Measurements from ENCODE around the gene FAM83F.

The FAM83F gene

GRCh38 chr22:40056154-40056553, 61.4 kb downstream of the FAM83F start:
- POLR2A ChIA-PET, result interaction anchor here (4.1 kb wide), 1 partner anchor 12 kb away, joined by 29 read pairs; no protein-coding TSS in a partner anchor
- no peak for DNase-seq (ENCODE audit: extremely low spot score)
- no peak for TF ChIP-seq NFRKB (IDR thresholded peaks at IDR 0.05)
- TF ChIP-seq BHLHE40 (IDR thresholded peaks at IDR 0.05; ENCODE audit: borderline replicate concordance), result no peak
- no peak for TF ChIP-seq PKNOX1 (IDR thresholded peaks at IDR 0.05)
- no peak for TF ChIP-seq L3MBTL2 (conservative IDR thresholded peaks at IDR 0.05)
- TF ChIP-seq ARNT (IDR thresholded peaks at IDR 0.05), result no peak
- TF ChIP-seq CTBP1 (IDR thresholded peaks at IDR 0.05; ENCODE audit: borderline replicate concordance), result no peak
- no peak for TF ChIP-seq SP1 (IDR thresholded peaks at IDR 0.05)
- TF ChIP-seq LEF1 (IDR thresholded peaks at IDR 0.05; ENCODE audit: borderline replicate concordance), result no peak
- TF ChIP-seq ZNF384 (IDR thresholded peaks at IDR 0.05), result no peak
- CTCF ChIA-PET, result no interaction called here

- TF ChIP-seq BHLHE40 (IDR thresholded peaks at IDR 0.05; ENCODE audit: borderline replicate concordance) (no peak), FOXM1 (IDR thresholded peaks at IDR 0.05; ENCODE audit: borderline replicate concordance) (no peak), FOXA1 (IDR thresholded peaks at IDR 0.05) (no peak), CTBP1 (IDR thresholded peaks at IDR 0.05; ENCODE audit: borderline replicate concordance) (no peak)
- POLR2A ChIA-PET, result interaction anchor here (4.1 kb wide), 1 partner anchor 12 kb away, joined by 29 read pairs; no protein-coding TSS in a partner anchor
- CTCF ChIA-PET, result no interaction called here
- DNase-seq (ENCODE audit: extremely low spot score), result no peak
Observed at GRCh38 chr22:40056559-40056958, 61.8 kb downstream of the FAM83F start.

- ChIA-PET POLR2A (no interaction called here), CTCF (no interaction called here)
- no peak for TF ChIP-seq SUZ12 (IDR thresholded peaks at IDR 0.05)
- no peak for TF ChIP-seq FOXK2 (IDR thresholded peaks at IDR 0.05)
- no peak for TF ChIP-seq TARDBP (IDR thresholded peaks at IDR 0.05)
- no peak for TF ChIP-seq HDGF (IDR thresholded peaks at IDR 0.05; ENCODE audit: borderline replicate concordance)
- no peak for TF ChIP-seq NFRKB (IDR thresholded peaks at IDR 0.05)
- DNase-seq (ENCODE audit: extremely low spot score), result no peak
Observed at GRCh38 chr22:40057652-40058051, 62.9 kb downstream of the FAM83F start.

GRCh38 chr22:40058265-40058664, 63.5 kb downstream of the FAM83F start:
- no peak for TF ChIP-seq SP1 (IDR thresholded peaks at IDR 0.05)
- TF ChIP-seq ELF4 (IDR thresholded peaks at IDR 0.05), result no peak
- no peak for TF ChIP-seq CTBP1 (IDR thresholded peaks at IDR 0.05; ENCODE audit: borderline replicate concordance)
- TF ChIP-seq NFRKB (IDR thresholded peaks at IDR 0.05), result no peak
- TF ChIP-seq TARDBP (IDR thresholded peaks at IDR 0.05), result no peak
- no peak for TF ChIP-seq FOXM1 (IDR thresholded peaks at IDR 0.05; ENCODE audit: borderline replicate concordance)
- TF ChIP-seq SUZ12 (IDR thresholded peaks at IDR 0.05), result no peak
- DNase-seq (ENCODE audit: extremely low spot score), result peak; percentile 33
- ChIA-PET CTCF (no interaction called here), POLR2A (interaction anchor here (0.6 kb wide), 1 partner anchor 14 kb away, joined by 3 read pairs; no protein-coding TSS in a partner anchor)

- CTCF ChIA-PET, result no interaction called here
- POLR2A ChIA-PET, result interaction anchor here (1.3 to 1.4 kb wide), 2 partner anchors 21 to 26 kb away, joined by 5 to 9 read pairs; no protein-coding TSS in a partner anchor
Observed at GRCh38 chr22:40065981-40066380, 71.2 kb downstream of the FAM83F start.

GRCh38 chr22:40067639-40068038, 72.9 kb downstream of the FAM83F start:
- TF ChIP-seq ELF4 (IDR thresholded peaks at IDR 0.05) (no peak), ARNT (IDR thresholded peaks at IDR 0.05) (no peak), FOXK2 (IDR thresholded peaks at IDR 0.05) (no peak), SUZ12 (IDR thresholded peaks at IDR 0.05) (no peak), FOXA1 (IDR thresholded peaks at IDR 0.05) (no peak), BHLHE40 (IDR thresholded peaks at IDR 0.05; ENCODE audit: borderline replicate concordance) (no peak), LEF1 (IDR thresholded peaks at IDR 0.05; ENCODE audit: borderline replicate concordance) (no peak), SP1 (IDR thresholded peaks at IDR 0.05) (no peak), TARDBP (IDR thresholded peaks at IDR 0.05) (no peak)
- POLR2A ChIA-PET, result no interaction called here
- CTCF ChIA-PET, result no interaction called here
- no peak for DNase-seq (ENCODE audit: extremely low spot score)

More at GRCh38 chr22:40065981-40066380, 71.2 kb downstream of the FAM83F start:
- no peak for TF ChIP-seq PKNOX1 (IDR thresholded peaks at IDR 0.05)
- no peak for TF ChIP-seq SUZ12 (IDR thresholded peaks at IDR 0.05)
- TF ChIP-seq ARNT (IDR thresholded peaks at IDR 0.05), result no peak
- TF ChIP-seq FOXA1 (IDR thresholded peaks at IDR 0.05), result no peak
- no peak for TF ChIP-seq ZNF384 (IDR thresholded peaks at IDR 0.05)
- no peak for TF ChIP-seq HDGF (IDR thresholded peaks at IDR 0.05; ENCODE audit: borderline replicate concordance)
- no peak for TF ChIP-seq L3MBTL2 (conservative IDR thresholded peaks at IDR 0.05)
- TF ChIP-seq TARDBP (IDR thresholded peaks at IDR 0.05), result no peak
- no peak for TF ChIP-seq LEF1 (IDR thresholded peaks at IDR 0.05; ENCODE audit: borderline replicate concordance)
- TF ChIP-seq SP1 (IDR thresholded peaks at IDR 0.05), result no peak
- no peak for TF ChIP-seq CTBP1 (IDR thresholded peaks at IDR 0.05; ENCODE audit: borderline replicate concordance)
- no peak for TF ChIP-seq BHLHE40 (IDR thresholded peaks at IDR 0.05; ENCODE audit: borderline replicate concordance)
- DNase-seq (ENCODE audit: extremely low spot score), result no peak

GRCh38 chr22:40070701-40071100, 75.9 kb downstream of the FAM83F start:
- ChIA-PET POLR2A (interaction anchor here (1.9 kb wide), 1 partner anchor 26 kb away, joined by 9 read pairs; no protein-coding TSS in a partner anchor), CTCF (interaction anchor here (0.6 to 0.9 kb wide), 2 partner anchors 17 to 27 kb away, joined by 3 to 4 read pairs; no protein-coding TSS in a partner anchor)
- TF ChIP-seq FOXK2 (IDR thresholded peaks at IDR 0.05) (no peak), SUZ12 (IDR thresholded peaks at IDR 0.05) (no peak), L3MBTL2 (conservative IDR thresholded peaks at IDR 0.05) (no peak), ZNF384 (IDR thresholded peaks at IDR 0.05) (no peak), LEF1 (IDR thresholded peaks at IDR 0.05; ENCODE audit: borderline replicate concordance) (no peak), TARDBP (IDR thresholded peaks at IDR 0.05) (no peak), PKNOX1 (IDR thresholded peaks at IDR 0.05) (no peak), FOXM1 (IDR thresholded peaks at IDR 0.05; ENCODE audit: borderline replicate concordance) (no peak), BHLHE40 (IDR thresholded peaks at IDR 0.05; ENCODE audit: borderline replicate concordance) (no peak), NFRKB (IDR thresholded peaks at IDR 0.05) (no peak), ARNT (IDR thresholded peaks at IDR 0.05) (no peak), FOXA1 (IDR thresholded peaks at IDR 0.05) (no peak), ELF4 (IDR thresholded peaks at IDR 0.05) (no peak), SP1 (IDR thresholded peaks at IDR 0.05) (no peak), CTBP1 (IDR thresholded peaks at IDR 0.05; ENCODE audit: borderline replicate concordance) (no peak)
- DNase-seq (ENCODE audit: extremely low spot score), result no peak
